Hepatocyte (in vitro differentiated cells): ENCODE results near the gene UBTF. TPM values are rescaled to one million over a fixed set of nuclear protein-coding genes. Genes with fewer than 3 reads are reported as not detected.

Source experiments
- DNase-seq: peaks from one replicate; pipeline ENCODE4 v3.0.0-alpha.2; 2016; ENCODE audit warnings: low spot score
- H2AFZ ChIP-seq: fragments of 200-600 bp; sonication (generic); 2 replicates; pipeline ENCODE4 v1.6.0; 2016; ENCODE audit warnings: antibody characterized with exemption, mild to moderate bottlenecking
- H3K27ac ChIP-seq: fragments of 200-600 bp; sonication (generic); 2 replicates; pipeline ENCODE4 v1.5.1; 2016; ENCODE audit warnings: mild to moderate bottlenecking
- H3K27me3 ChIP-seq: fragments of 200-600 bp; sonication (generic); 2 replicates; pipeline ENCODE4 v1.6.1; 2016
- H3K36me3 ChIP-seq: fragments of 200-600 bp; sonication (generic); replicated peaks from 2 replicates; pipeline ENCODE4 v1.5.1; 2016; ENCODE audit warnings: low read depth; ENCODE audit not compliant: insufficient read depth
- H3K4me1 ChIP-seq: fragments of 200-600 bp; sonication (generic); 2 replicates; pipeline ENCODE4 v1.5.1; 2016; ENCODE audit warnings: mild to moderate bottlenecking, moderate library complexity; ENCODE audit not compliant: insufficient read depth
- H3K4me2 ChIP-seq: fragments of 200-600 bp; sonication (generic); 2 replicates; pipeline ENCODE4 v1.6.0; 2016
- H3K4me3 ChIP-seq: fragments of 200-600 bp; sonication (generic); 2 replicates; pipeline ENCODE4 v1.5.1; 2016; ENCODE audit warnings: mild to moderate bottlenecking
- H3K79me2 ChIP-seq: fragments of 200-600 bp; sonication (generic); 2 replicates; pipeline ENCODE4 v1.6.0; 2017; ENCODE audit warnings: mild to moderate bottlenecking
- H3K9me2 ChIP-seq: fragments of 200-600 bp; sonication (generic); replicated peaks from 2 replicates; pipeline ENCODE4 v1.6.0; 2017; ENCODE audit warnings: mild to moderate bottlenecking; ENCODE audit not compliant: insufficient read depth
- H3K9me3 ChIP-seq: fragments of 200-600 bp; sonication (generic); 2 replicates; pipeline ENCODE4 v1.5.1; 2016; ENCODE audit warnings: low read depth, mild to moderate bottlenecking
- H4K20me1 ChIP-seq: fragments of 200-600 bp; sonication (generic); 2 replicates; pipeline ENCODE4 v1.6.0; 2016; ENCODE audit warnings: mild to moderate bottlenecking; ENCODE audit not compliant: insufficient read depth, poor library complexity, severe bottlenecking
- EZH2 ChIP-seq: fragments of 200-600 bp; sonication (generic); IDR thresholded peaks from 2 replicates; pipeline ENCODE4 v1.6.1; 2016; ENCODE audit warnings: antibody characterized with exemption, mild to moderate bottlenecking, borderline replicate concordance
- EZH2phosphoT487 ChIP-seq: fragments of 200-600 bp; sonication (generic); IDR thresholded peaks from one replicate; pipeline ENCODE4 v1.6.1; 2018; ENCODE audit warnings: antibody characterized with exemption, mild to moderate bottlenecking, low read depth, moderate library complexity; ENCODE audit not compliant: unreplicated experiment, severe bottlenecking
- WGBS: methylation state at CpG from one replicate; pipeline ENCODE4 v1.1.6; 2016; ENCODE audit warnings: low lambda C conversion rate; ENCODE audit errors: missing lambda C conversion rate; 5-methylcytosine and 5-hydroxymethylcytosine counted together
- polyA plus RNA-seq: library from polyadenylated mRNA; unstranded; fragments of >200 nt; fragmentation: Nextera tagmentation; extraction: Ambion mirVana; gene quantifications from 2 replicates; pipeline ENCODE4 v1.2.1, GENCODE V29; 2016
- total RNA-seq: library from RNA; depleted of rRNA; stranded (reverse); fragments of >200 nt; gene quantifications from 2 replicates; pipeline ENCODE4 v1.2.3, GENCODE V29; 2014
- TF ChIP-seq, protein P1 (sequence below): fragments of 200-600 bp; sonication (generic); IDR thresholded peaks from 2 replicates; pipeline ENCODE4 v1.5.1; 2016; ENCODE audit warnings: antibody characterized with exemption, mild to moderate bottlenecking; ENCODE audit not compliant: poor library complexity

Gene UBTF
- total and polyA plus RNA-seq, 2 experiments from 2014 or later, result 35.0 to 41.1 TPM

DNA sequence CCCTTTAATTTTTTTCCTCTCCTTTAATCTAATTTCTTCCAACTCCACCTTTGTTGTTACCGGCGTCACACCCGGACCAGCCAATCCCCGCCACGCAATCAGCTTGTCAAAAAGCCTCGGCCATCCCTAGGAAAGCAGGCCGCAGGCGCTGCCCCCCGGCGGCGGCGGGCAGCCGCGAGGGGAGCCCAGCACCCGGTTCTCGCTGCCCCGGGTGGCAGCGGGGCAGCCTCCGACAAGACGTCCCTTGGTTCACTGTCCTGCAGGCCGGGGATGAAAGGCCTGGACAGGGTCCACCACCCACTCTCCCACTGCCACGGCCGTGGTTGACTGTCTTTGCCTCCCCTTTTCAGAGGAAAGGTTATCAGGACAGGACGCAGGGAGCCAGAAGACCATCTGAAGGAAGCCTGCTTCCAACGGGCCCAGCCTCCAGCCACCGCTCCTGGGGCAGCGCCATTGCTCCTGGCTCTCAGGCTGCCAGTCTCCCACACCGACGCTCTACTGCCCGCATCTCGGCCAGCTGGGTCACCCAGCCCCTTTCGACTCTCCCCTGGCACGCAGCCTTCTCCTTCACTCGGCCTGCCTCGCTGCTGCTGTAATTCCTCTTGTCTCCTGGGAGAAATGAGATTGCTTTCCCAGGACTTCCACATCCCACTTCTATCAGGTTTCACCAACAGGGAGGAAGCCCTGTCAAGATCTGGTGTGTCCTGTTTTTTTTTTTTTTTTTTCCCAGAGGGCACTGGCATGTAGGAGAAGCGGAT, 2.8 kb upstream of the UBTF start:
- Histone ChIP-seq H3K36me3 (no peaks in the 10 kb centered on the region), H3K4me2 (peak overlapping the region; percentile 97), H3K4me1 (peaks cover 20% of the 10 kb centered on the region), H4K20me1 (peaks cover 10% of the 10 kb centered on the region), H3K4me3 (peak overlapping the region; percentile 79), H3K9me3 (no peaks in the 10 kb centered on the region), H3K79me2 (peaks cover 31% of the 10 kb centered on the region), H2AFZ (peak overlapping the region; percentile 58), H3K27ac (peak overlapping the region; percentile 100), H3K27me3 (no peaks in the 10 kb centered on the region), H3K9me2 (no peaks in the 10 kb centered on the region)
- 3% methylated on average over 36 of the region's 36 CpGs for WGBS
- TF ChIP-seq EZH2 (no peak), EZH2phosphoT487 (no peak)
- TF ChIP-seq, protein P1, sequence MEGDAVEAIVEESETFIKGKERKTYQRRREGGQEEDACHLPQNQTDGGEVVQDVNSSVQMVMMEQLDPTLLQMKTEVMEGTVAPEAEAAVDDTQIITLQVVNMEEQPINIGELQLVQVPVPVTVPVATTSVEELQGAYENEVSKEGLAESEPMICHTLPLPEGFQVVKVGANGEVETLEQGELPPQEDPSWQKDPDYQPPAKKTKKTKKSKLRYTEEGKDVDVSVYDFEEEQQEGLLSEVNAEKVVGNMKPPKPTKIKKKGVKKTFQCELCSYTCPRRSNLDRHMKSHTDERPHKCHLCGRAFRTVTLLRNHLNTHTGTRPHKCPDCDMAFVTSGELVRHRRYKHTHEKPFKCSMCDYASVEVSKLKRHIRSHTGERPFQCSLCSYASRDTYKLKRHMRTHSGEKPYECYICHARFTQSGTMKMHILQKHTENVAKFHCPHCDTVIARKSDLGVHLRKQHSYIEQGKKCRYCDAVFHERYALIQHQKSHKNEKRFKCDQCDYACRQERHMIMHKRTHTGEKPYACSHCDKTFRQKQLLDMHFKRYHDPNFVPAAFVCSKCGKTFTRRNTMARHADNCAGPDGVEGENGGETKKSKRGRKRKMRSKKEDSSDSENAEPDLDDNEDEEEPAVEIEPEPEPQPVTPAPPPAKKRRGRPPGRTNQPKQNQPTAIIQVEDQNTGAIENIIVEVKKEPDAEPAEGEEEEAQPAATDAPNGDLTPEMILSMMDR, result peak; percentile 18
- peak; percentile 78 for DNase-seq

DNA sequence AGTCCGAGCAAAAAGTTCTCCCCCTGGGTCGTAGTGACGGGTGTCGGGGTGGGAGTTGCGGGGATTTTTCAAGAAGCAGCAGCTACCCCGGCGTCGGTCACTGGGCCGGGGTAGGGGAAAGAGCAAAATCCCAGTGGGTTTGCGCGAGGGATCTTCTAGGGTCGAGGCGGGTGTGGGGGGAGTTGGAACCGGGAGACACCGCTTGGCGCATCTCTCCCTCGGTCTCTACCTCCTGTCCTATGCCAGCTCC, 2.3 kb upstream of the UBTF start:
- under 1% methylated on average over 16 of the region's 17 CpGs for WGBS
- DNase-seq, result no peak

DNA sequence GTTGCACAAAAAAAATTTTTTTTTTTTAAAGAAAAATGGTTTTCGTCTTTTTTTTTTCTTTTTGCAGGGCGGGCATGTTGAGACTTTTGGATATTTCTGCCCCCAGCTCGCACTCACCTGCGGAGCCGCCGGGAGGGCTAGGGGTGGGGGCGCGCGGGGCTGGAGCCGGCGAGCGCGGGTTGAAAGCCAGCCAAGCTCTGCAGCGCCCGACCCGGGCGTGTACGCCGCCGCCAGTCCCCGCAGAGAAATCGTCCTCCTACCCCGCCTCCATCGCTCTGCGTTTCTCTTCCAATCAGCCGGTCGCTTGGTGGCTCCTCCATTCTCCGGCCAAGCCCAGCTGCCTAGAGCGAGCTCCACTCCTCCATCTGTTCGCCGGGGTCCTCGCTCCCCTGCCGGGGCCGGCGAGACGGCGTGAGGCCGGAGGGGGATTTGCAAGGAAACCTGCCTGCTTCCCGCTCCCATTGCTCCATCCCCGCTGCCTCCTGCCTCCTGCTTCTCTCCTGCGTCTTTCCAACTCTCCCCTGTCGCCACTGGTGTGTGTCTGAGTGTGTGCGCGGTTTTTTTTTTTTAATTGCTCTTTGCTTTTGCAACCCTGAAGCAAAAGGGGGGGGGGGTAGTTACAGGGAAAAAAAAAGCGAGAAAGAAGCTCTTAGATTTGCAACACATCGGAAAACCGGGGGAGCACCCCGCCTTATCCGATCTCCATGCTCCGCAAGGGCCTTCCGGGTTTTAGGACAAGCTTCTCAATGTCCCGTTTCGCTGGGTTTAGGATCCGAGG, 1.8 kb upstream of the UBTF start:
- TF ChIP-seq EZH2 (no peak), EZH2phosphoT487 (no peak)
- TF ChIP-seq, protein P1, result no peak
- WGBS, result under 1% methylated on average over 52 of the region's 54 CpGs

More for the DNA sequence above, 2.3 kb upstream of the UBTF start:
- Histone ChIP-seq H3K4me2 (peak overlapping the region; percentile 97), H3K9me3 (no peaks in the 10 kb centered on the region), H4K20me1 (peaks cover 15% of the 10 kb centered on the region), H3K27me3 (no peaks in the 10 kb centered on the region), H3K36me3 (no peaks in the 10 kb centered on the region), H3K27ac (peak overlapping the region; percentile 100), H3K79me2 (peaks cover 36% of the 10 kb centered on the region), H2AFZ (peak overlapping the region; percentile 58), H3K9me2 (no peaks in the 10 kb centered on the region), H3K4me1 (peaks cover 22% of the 10 kb centered on the region), H3K4me3 (peak overlapping the region; percentile 79)
- TF ChIP-seq EZH2 (no peak), EZH2phosphoT487 (no peak)
- TF ChIP-seq, protein P1, result no peak

More for the DNA sequence above, 1.8 kb upstream of the UBTF start:
- H2AFZ ChIP-seq, result peak overlapping the region; percentile 58
- H3K4me3 ChIP-seq, result peak overlapping the region; percentile 79
- no peaks in the 10 kb centered on the region for H3K27me3 ChIP-seq
- peak overlapping the region; percentile 100 for H3K27ac ChIP-seq
- H3K9me3 ChIP-seq, result no peaks in the 10 kb centered on the region
- peak; percentile 88 for DNase-seq
- H3K4me2 ChIP-seq, result peak overlapping the region; percentile 97
- H3K9me2 ChIP-seq, result no peaks in the 10 kb centered on the region
- H3K4me1 ChIP-seq, result peaks cover 22% of the 10 kb centered on the region
- H3K36me3 ChIP-seq, result no peaks in the 10 kb centered on the region
- peaks cover 20% of the 10 kb centered on the region for H4K20me1 ChIP-seq
- peaks cover 41% of the 10 kb centered on the region for H3K79me2 ChIP-seq
